ACHN (cell line): ENCODE measurements around the gene TMBIM1.

Experiments used
- DNase-seq: peaks from one replicate; pipeline ENCODE4 v3.0.0-alpha.2; 2015
- in situ Hi-C: cut with HindIII; loops from 2 replicates; pipeline ENCODE4 v1.10.0; 2017; ENCODE audit warnings: low sequenced_read_pairs, low pct_ligation_motif_present, low pct_unique_long_range_greater_than_20kb

Gene TMBIM1

GRCh38 chr2:218262631-218263586 lies 29.4 kb downstream of the TMBIM1 start:
- in situ Hi-C loops, result no loop called here

GRCh38 chr2:218262237-218262600 lies 30.1 kb downstream of the TMBIM1 start:
- in situ Hi-C loops, result no loop called here
- DNase-seq, result no peak

More at GRCh38 chr2:218262631-218263586, 29.4 kb downstream of the TMBIM1 start:
- DNase-seq, result no peak

DNA sequence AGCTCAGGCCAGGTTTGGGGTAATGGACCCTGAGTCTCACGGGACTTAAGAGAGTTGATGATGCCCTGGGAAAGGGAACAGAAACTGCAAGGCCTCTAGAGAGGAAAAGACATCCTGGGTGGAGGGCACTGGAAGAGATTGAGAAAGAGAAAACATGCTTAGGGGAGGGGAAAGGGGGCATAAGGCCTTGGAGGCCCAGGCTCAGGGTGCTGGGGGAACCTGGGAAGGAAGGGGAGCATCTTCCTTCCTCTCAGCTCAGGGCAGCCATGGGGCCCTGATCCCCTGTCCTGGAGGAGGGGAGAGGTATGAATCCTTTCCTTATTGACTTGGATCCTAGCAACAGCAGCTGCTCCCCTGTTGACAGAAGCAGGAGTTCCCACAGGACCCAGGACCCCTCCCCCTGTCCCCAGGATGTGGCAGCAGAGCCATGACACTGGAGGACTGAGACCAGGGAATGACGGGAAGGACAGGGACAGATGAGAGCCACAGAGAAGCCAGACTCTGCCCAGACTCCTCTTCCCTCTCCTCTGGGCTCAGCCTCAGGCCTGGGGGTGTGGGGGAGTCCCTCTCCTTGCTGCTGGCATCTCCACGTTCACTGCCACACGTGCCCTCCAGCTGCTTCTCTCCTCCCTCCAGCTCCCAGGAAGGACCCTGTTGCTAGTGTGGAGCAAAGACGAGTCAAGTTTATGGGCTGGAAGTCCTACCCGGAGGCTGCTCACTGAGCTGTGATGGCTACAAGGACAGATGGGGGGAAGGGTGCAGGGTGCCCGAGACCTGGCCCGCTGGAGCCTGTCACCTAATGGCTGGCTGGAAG lies 30.7 kb downstream of the TMBIM1 start:
- DNase-seq, result no peak
- in situ Hi-C loops, result no loop called here

- DNase-seq, result peak; percentile 17
- in situ Hi-C loops, result no loop called here
Observed at GRCh38 chr2:218260742-218261422, 31.4 kb downstream of the TMBIM1 start, which contains the start of gene GPBAR1. Gene GPBAR1 (plus strand): TSS chr2:218261015. CDS start chr2:218262725, 1,710 bp downstream.

DNA sequence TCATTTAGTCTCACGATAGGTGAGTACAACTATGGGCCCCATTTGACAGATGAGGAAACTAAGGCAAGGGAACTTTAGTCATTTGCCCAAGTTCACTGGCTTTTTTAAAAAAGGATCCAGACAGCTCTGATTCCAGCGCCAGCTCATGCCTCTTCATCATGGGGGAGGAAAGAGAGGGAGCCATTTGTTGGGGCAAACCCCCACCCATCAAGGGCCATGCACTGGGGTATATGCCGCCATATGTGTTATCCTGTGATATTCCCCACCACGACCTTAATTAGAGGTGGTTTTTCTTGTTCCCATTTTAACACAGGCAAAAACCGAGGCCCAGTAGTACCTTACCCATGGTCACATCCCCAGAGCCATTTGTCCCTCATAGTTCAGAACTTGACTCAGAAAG lies 32.1 kb downstream of the TMBIM1 start:
- no peak for DNase-seq
- in situ Hi-C loops, result no loop called here

DNA sequence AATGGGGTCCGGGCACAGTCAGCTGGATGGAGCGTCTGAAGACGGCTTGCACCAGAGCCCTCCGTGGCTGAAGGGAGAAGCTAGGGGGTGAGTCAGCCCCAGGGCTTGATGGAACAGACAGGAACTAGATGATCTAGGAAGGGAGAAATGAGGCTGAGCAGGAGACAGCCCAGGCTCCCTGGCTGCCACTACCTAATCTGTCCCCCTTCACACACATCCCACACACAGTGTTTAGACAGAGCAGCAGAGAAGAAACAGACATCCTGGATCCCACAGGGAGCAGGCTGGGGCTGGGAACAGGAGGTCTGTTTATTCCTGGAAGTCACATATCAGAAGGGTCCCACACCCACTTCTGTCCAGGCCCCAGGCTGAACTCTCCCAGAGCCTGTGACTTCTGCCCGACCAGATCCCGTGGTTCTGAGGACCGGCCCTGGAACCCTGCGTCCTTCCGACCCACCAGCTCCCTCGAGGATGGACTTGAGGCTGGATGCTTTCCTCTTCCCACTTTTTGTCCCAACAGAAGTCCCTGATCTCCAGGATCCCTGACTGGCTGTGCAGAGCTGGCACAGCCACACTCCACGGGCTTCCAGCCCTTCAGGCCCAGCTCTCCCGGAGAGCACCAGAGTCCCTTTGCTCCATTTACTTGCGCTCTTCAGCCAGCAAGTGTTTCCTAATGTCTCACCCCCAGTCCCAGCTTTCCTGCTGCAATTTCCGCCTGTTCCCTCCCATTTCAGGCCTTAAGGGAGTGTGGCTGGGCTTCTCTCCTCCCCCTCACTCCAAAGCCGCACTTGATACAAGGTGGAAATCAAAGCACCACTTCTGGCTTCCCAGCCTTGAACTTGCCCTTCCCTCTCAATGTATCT lies 33.0 kb downstream of the TMBIM1 start:
- DNase-seq, result no peak
- in situ Hi-C loops, result no loop called here

GRCh38 chr2:218257390-218257981 lies 34.8 kb downstream of the TMBIM1 start:
- DNase-seq, result peak; percentile 41
- in situ Hi-C loops, result no loop called here

DNA sequence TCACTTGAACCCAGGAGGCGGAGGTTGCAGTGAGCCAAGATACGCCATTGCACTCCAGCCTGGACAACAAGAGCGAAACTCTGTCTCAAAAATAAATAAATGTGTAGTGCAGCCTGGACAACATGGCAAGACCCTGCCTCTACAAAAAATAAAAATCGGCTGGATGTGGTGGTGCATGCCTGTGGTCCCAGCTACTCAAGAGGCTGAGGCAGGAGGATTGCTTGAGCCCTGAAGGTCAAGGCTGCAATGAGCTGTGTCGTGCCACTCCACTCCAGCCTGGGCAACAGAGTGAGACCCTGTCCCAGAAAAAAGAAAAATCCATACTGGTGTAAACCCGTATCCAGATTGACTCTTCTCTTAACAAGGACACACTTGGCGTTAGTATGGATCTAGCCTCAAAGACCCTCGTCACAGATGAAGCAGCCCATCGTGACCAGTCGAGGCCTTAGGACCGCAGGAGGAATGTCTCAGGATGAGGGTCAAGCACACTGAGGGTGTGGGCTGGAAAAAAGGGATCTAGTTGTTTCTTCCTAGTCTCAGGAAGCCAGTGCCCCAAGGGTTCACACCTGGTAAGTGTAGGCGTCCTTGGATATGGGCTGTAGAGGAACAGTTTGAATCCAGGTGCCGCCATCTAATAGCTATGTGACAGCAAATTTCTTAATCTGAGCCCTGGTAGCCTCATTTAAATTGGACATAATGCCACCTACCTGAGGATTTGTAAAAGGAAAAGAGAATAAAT lies 35.5 kb downstream of the TMBIM1 start:
- in situ Hi-C loops, result no loop called here
- no peak for DNase-seq

GRCh38 chr2:218255446-218255845 lies 36.9 kb downstream of the TMBIM1 start:
- DNase-seq, result peak; percentile 34
- in situ Hi-C loops, result no loop called here

DNA sequence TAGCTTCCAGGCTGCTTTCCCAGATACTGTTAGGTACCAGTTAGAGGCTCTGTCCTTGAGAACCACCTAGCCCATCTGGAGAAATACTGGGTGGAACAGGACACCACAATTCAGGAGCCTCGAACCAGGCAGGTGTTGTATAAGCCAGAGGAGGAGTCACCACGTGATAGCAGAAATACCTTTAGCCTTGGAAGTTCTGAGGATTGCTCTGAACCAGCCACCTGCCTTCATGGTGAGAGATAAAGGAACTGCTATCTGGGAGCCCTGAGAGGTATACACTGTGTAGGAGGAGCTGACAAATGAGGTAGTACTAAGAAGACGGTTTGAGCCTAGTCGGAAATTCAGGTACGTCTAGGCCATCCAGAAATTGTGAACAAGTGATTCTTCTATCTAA lies 39.1 kb downstream of the TMBIM1 start:
- in situ Hi-C loops, result no loop called here

DNA sequence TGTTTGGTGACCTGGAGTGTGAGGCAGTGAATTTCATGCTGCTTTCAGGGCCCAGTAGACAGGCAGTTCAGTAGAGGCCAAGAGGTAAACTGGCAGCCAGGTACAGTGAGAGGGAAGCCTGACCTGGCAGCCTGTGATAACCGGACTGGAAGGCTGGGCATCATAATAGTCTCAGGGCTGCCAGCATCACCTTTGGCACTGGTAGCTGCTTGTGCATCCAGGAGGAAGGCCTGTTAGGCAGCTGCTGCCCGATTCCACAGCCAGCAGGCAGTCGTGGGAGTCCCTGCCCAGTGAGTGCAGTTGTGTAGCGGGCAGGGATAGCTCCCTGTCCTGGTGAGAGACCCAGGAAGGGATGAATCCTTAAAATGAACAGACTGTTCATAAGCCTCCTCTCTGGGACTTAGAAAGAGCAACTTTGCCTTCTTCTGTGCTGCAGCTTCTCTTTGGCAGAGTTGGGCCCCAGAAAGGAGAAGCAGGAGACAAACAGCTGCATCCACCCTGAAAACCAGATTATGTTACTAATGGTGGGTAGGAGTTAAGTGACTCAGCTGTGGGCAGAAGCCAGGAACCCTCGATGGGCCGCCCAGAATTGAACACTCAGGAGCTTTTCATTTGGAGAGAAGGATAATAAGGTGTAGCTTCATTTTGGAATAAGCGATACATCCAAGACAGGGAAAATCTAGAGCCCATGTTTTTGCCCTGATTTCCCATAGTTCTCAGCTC lies 39.6 kb downstream of the TMBIM1 start:
- in situ Hi-C loops, result no loop called here
- DNase-seq, result no peak

More for the DNA sequence above, 39.1 kb downstream of the TMBIM1 start:
- no peak for DNase-seq

DNA sequence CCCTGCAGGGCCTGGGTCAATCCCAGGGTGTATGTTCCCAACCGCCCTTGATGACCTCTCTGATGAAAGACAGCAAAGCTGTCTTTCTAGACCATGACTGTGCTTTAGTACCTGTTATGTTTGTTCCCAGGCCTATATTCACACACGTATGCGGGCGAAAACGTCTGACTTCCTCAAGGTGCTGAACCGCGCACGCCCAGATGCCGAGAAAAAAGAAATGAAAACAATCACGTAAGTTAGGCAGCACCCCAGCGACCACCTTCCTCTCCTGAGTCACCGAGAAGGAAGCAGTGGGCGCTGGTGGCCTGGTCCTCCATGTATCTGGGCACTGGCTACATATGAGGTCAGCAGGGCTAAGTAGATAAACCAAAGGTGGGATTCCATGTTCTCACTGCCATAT lies 42.6 kb downstream of the TMBIM1 start:
- in situ Hi-C loops, result no loop called here
- no peak for DNase-seq

DNA sequence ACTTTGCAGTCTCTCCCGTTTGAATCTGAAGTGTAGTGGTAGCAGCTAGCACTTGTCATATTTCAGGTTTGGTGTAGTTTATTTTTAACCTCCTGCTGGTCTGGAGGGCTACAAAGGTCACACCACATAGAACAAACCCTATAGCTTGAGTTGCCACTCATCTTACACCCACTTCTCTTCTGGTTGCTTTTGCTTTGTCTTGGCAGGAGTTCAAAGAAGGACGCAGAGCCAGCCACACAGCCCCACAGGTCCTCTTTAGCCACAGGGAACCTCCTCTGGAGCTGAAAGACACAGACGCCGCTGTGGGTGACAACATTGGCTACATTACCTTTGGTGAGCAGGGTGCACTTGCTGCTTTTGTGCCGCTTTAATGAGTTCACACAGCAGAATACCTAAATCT lies 47.1 kb downstream of the TMBIM1 start:
- in situ Hi-C loops, result no loop called here
- DNase-seq, result no peak

DNA sequence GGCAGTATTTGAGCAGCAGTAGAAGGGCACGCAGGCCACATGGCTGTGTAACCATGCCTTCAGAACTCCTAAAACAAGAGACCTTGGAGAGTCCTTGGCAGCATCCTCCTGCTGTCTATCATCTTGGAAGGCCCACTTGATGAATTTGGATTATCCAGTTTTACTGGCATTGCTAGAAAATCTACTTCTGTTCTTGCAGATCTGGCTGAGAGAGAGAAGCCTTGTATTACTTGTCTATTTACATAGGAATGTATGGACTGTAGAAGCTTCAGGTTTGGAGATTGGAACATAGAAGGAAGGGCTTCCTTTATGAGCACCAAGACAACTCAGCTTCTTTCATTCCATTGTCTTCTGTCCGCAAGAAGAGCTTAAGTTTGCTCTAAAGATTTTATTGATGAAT lies 47.6 kb downstream of the TMBIM1 start:
- no peak for DNase-seq
- in situ Hi-C loops, result no loop called here

GRCh38 chr2:218244204-218244603 lies 48.1 kb downstream of the TMBIM1 start:
- in situ Hi-C loops, result no loop called here
- no peak for DNase-seq

- in situ Hi-C loops, result no loop called here
- DNase-seq, result no peak
Observed at GRCh38 chr2:218238887-218239286, 53.4 kb downstream of the TMBIM1 start.
